Superior temporal gyrus (tissue), 1 donor: ENCODE data around the gene METTL9.
"Not testable (repeated sequence)": the region's sequence is repeated elsewhere in the genome, so short reads cannot be mapped to it uniquely, and the experiment has no call there.

Experiments used
- DNase-seq: peaks from one replicate; pipeline ENCODE4 v3.0.0-alpha.2; 2016; ENCODE audit errors: extremely low spot score

Gene METTL9

DNA sequence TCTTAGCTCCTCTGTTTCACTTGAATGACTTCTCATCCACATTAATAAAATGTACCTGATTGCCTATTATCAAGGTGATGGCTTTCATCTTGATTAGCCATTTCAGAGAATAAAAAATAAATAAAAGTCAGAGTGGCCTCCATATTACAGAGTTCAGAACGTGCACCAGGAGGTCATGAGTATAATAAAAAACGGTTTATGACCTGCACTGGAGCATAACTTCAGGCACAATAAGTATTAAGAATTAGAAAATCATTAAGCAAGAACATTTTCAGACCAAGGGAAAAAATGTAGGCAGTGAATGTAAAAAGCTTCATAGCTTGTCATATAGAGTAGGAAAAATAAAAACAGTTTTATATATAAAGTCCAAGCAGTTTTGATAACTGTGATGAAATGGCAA, 11.4 kb downstream of the METTL9 start:
- DNase-seq = no peak

DNA sequence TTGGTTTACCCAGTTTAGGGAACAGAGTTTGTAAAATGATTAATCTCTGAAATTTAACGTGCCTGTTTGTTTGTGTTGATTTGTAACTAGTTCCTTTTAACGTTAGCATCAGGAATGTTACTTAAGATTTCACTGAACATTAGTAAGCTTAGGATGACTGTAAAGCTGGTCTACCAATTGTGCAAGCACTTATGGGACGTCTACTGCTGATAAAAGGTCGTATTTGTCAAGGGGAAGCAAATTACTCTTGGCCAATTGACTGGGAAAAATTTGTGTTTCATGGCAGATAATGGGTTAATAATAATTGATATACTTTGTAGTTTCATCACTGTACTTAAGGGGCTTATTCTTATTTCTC, 11.8 kb downstream of the METTL9 start:
- DNase-seq = no peak

DNA sequence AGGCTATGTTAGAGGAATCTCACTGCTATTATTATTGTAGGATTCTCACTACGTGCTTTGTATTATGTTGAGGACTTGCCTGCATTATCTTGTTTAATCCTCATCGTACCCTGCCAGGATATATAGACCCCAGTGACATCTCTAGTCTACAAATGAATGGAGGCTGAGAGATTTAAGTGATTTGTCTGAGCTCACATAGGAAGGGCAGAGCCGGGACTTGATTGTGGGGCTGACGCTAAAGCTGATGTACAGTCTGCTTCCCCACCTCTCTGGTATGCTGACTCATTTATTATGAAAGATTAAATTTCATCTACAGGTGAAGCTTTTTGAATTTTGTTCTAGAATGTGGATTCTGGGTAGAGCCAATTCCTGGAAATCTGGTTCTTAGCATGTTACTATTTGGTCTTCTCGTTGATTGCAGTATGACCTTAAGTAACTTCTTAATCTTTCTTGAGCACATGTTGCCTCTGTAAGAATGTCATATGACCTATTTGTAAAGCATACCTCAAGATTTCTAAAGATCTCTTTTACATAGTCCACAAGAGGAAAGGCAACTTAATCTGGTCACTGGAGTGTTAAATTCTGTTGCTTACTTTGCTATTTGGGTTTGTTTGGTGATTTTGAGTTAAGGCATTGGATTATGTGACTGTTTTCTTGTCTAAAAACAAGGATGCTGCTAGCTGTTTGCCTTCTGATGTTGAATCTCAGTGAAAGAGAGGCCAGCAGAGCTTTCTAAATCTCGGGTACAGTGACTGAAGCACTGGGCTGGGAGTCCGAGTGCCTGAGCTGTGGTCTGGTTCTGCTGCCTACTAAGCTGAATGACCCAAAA, 12.4 kb downstream of the METTL9 start:
- no peak for DNase-seq

DNA sequence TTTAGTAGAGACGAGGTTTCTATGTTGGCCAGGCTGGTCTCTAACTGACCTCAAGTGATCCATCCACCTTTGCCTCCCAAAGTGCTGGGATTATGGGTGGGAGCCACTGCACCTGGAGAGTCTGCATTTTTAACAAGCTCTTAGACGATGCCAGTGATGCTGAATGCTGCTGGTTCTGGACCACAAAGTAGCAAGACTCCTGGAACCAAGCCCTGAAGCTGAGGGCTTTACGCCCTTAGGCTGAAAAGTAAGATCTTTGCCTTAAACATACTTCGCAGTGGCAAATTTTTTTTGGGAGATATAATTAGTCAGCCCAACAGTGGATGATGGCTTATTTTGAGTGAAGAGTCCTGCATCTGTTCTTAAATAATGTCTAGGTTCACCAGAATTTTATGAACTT, 14.0 kb downstream of the METTL9 start:
- DNase-seq = no peak

DNA sequence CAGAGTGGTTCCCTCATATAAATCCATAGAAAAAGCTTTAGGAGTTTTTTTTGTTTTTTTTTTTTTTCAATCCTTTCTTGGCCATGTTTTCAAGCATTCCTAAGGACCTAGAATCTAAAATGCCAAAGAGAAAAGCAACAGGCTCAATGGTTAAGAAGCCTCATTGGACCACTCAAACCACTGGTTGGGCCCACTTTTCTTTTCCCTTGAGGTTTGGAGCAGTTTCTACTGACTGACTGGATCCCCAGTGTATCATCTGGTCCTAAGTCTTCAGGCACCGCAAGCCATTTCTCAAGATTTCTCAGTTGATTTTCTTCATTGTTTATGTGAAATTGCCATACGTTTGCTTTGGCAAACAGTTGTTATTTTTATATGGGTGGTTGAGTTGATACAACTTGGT, 14.4 kb downstream of the METTL9 start:
- no peak for DNase-seq

DNA sequence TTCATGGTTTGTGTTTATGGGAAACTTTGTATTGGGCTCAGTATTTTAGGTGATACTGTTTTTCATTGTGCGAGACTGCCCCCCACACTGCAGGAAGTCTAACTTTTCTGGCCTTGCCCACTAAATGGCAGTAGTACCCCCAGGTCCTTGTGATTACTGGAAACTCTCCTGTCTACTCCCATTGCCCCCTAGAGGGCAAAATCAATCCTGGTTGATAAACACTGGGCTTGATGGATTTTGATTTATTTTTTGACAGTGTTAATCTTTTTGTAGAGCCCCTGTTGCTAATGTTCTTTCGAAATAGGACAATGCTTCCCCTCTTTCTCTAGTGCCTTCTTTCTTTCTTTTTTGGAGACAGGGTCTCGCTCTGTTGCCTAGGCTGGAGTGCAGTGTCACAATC, 15.5 kb downstream of the METTL9 start:
- no peak for DNase-seq

DNA sequence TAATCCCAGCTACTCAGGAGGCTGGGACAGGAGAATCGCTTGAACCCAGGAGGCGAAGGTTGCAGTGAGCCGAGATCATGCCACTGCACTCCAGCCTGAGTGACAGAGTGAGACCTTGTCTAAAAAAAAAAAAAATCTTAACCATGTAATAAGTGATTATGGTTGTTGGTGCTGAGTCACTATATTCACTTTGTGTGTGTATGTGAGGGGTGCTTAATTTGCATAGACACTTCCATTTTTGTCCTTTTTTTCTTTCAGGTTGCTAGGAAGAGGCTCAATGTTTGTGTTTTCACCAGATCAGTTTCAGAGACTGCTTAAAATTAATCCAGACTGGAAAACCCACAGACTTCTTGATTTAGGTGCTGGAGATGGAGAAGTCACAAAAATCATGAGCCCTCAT, 18.2 kb downstream of the METTL9 start:
- DNase-seq = peak; percentile 13

DNA sequence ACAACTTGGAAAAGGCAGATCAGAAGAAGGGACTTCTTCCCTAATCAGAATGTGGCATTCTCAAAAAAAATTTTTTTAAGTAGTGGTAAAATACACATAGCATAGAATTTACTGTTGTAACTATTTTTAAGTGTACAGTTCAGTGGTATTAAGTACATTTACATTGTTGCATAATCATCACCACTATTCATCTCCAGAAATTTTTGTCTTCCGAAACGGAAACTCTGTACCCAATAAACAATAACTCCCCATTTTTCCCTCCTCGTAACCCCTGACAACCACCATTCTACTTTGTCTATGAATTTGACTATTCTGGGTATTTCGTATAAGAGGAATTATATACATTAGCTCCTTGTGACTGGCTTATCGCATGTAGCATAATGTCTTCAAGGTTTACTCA, 18.9 kb downstream of the METTL9 start:
- DNase-seq = no peak

DNA sequence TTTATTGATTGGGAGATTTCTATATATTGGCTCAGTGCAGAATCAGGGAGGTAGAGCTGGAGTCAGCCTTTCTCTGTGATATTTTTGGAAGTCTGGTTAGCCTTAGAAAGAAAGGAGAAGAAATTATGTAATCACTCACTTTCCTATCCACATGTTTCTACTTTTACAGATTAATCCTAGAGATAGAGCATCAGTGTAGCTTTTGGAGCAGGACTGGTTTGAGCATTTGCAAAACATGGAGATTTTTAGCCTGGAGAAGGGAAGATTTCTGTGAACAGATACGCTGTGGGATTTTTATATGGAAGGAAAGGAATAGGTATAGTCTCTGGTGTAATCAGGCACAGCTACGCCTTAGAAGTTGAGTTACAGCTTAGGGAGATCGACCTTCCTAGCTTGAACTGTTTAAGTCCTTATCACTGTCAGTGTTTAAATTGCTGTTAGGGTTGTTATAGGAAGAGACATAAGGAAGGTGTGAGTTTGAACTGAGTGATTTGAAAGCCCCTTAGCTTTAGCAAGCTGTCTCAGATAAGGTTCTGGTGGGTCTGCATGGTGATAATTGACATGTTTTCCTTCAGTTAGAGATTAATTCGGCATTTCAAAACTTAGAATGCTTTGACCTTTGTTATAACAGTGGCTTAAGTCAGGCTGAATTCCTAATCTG, 20.5 kb downstream of the METTL9 start:
- peak; percentile 67 for DNase-seq

DNA sequence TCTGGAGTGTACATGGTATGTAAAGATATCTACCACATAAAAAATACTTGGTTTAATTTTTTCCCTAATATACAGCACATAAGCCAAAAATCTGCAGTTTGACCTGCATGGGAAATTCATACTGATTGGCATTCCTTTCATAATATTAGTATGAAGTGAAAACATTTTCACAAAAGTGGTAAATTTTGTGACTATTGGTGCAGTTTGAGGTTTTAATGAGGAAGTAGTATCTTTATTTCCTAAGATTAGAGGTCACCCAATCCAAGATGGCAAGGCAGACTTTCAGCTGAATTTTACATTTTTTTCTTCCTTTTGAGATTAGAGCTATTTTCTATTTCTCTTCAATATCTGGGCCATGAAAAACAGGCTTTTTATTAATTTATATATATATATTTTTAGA, 21.2 kb downstream of the METTL9 start:
- no peak for DNase-seq

DNA sequence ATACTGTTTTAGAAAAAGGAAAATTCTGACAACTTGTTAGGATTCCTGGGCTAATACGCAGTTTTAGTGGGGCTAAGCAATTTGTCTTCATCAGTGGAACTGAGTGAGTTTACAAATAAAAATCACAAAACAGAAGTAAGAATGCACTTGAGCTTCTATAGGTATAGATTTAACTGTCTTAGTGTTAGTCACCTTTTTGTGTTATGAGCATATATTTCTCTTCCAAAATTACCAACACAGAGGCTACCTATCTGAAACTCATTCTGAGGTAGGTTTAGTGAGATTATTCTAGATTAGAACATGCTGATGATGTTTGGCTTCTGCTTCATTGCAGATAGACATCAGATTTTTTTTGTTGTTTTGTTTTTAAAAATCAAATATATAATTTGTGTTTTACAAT, 23.2 kb downstream of the METTL9 start:
- DNase-seq = no peak

DNA sequence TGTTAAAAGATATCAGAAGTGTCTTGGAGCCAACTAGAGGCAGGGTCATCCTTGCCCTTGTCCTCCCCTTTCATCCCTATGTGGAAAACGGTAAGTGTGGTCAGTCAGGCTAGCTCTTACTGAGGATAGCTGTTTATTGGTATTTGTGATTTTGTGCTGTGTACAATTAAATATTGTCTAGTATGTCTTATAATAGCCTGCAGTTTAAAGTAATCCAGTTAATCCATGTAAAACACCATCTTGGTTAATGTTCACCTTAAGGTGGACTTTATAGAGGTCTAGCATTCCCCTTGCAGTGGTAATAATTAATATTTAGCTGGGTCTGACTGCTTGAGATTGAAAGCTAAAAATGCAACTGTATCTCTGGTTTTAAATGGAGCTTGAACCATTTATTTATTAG, 25.6 kb downstream of the METTL9 start:
- DNase-seq = no peak

DNA sequence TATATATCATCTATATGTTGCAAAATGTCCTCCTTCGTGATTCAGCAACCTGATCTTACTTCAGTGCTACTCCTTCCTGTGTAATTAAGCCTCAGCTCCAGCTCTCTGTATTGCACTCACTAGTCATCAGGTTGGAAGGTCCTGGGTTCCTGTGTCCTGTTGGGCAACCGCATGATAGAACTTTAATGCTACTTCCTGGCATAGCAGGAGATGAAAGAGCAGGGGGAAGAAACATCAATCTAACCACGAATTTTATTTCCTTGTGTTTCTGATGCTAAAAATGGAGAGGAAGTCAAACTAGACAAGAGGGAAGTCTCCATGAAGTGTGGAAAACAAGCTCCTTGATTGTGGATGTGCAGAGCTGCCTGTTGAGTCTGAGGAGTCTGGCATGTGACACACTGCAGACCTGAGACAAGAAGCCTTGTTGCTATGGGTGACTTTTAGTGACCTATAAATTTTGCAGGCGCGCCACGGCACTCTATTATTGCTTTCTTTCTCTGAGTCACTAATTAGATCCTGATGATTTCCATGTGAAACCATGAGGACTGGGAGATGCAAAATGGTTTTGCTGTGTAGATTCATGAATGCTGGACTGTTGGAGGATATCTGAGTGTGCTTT, 27.4 kb downstream of the METTL9 start:
- DNase-seq = no peak

DNA sequence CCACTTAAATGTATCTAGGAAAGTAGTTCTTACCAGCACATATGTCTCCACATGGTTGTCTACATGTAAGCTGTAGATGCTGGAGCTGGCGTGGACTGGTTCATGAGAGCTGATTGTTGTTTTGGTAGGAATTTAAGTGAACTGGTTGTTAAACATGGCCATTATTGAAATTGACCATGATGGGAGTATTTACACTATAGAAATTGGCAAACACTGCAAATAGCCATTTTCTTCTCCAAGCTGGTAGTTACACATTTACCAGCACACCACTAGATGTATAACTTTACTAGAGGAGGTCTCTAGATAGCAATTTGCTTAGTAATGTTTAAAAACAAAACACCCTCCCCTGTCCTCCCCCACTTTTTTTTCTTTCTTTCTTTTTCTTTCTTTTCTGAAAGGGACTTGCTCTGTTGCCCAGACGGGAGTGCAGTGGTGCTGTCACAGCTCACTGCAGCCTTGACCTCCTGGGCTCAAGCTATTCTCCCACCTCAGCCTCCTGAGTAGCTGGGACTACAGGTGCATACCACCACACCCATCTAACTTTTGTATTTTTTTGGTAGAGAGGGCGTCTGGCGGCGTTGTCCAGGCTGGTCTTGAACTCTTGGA, 28.8 kb downstream of the METTL9 start:
- DNase-seq = no peak

DNA sequence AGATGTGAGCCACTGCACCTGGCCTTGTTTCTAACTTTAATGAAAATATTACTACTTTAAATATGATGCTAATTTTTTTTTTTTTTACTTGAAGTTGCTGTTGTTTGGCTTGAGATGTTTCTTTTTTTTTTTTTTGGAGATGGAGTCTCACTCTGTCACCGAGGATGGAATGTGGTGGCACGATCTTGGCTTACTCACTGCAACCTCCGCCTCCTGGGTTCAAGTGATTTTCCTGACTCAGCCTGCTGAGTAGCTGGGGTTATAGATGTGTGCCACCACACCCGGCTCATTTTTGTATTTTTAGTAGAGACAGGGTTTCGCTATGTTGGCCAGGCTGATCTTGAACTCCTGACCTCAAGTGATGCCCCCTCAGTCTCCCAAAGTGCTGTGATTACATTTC, 29.4 kb downstream of the METTL9 start:
- DNase-seq = no peak

DNA sequence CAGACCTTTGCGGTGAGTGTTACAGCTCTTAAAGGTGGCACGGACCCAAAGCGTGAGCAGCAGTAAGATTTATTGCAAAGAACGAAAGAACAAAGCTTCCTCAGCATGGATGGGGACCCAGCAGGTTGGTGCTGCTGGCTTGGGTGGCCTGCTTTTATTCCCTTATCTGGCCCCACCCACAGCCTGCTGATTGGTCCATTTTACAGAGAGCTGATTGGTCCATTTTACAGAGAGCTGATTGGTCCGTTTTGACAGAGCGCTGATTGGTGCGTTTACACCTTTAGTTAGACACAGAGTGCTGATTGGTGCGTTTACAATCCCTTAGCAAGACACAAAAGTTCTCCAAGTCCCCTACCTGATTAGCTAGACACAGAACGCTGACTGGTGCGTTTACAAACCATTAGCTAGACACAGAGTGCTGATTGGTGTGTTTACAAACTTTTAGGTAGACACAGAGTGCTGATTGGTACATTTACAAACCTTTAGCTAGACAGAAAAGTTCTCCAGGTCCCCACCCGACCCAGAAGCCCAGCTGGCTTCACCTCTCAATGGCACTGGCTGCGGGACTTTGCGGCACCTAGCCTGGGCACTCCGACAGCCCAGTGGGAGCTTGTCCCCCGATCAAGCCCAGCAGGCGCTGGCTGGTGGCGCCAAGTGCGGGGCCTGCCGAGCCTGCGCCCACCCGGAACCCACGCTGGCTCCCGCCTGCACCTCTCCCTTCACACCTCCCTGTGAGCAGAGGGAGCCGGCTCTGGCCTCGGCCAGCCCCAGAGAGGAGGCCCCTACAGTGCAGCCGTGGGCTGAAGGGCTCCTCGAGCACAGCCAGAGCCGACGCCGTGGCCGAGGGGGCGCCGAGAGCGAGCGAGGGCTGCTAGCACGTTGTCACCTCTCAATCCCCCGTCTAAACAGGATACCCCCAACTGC, 30.5 kb downstream of the METTL9 start:
- not testable (repeated sequence) for DNase-seq

DNA sequence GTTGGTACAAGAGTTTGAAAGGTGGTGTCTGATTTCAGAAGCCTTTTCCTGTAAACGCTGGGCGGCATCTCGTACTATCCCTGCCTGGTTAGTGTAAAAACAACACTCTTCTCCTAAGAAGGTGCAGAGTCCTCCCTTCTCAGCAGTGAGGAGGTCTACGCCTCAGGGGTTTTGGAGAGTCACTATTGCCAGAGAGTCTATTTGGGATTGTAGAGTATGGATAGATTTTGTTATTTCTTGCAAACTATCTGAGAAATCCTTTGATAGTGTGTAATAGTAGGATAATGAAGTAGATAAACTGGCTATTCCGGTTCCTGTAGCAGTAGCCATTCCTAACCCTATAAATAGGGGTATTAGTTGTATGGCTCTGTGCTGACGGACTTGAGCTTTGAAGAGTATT, 31.5 kb downstream of the METTL9 start:
- not testable (repeated sequence) for DNase-seq

DNA sequence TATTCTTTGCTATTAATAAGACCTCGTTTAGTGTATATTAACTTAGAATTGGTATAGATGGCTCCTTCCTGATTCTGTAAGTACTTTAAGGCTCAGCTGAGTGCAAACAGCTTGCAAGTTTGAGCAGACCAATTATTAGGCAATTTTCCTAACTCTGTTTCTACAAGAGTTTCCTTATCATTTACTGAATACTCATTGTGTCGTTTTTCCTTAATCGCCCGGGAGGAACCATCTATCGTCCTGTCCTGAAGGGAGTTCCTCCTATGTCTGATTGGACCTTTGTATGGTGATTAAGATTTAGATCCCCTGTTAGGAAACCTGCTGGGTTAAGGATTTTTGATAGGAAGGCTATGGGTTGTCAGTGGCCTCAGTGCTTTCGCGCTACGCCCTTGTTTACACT, 32.0 kb downstream of the METTL9 start:
- not testable (repeated sequence) for DNase-seq

DNA sequence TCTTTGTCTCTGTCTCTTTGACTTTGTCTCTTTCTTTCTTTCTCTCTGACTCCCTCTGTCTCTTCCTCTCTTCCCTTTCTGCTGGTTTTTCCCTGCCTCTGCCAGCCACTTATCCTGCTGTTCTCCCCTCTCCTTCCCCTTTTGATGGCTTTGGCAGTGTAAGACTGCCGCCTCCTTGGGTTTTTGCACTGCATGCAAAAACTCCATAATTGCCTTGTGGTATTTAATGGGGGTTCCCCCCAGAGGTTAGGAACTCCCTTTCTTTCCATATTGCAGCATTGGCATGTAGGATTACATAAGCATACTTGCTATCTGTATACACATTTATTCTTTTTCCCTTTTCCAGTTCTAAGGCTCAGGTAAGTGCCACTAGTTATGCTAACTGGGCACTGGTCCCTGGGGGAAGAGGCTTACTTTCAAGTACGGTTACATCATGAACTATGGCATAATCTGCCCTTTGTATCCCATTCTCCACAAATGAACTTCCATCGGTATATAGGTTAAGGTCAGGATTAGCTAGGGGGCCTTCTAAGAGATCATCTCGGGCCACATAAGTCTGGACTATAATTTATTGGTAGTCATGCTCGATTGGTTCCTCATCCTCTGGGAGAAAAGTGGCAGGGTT, 32.7 kb downstream of the METTL9 start:
- not testable (repeated sequence) for DNase-seq

DNA sequence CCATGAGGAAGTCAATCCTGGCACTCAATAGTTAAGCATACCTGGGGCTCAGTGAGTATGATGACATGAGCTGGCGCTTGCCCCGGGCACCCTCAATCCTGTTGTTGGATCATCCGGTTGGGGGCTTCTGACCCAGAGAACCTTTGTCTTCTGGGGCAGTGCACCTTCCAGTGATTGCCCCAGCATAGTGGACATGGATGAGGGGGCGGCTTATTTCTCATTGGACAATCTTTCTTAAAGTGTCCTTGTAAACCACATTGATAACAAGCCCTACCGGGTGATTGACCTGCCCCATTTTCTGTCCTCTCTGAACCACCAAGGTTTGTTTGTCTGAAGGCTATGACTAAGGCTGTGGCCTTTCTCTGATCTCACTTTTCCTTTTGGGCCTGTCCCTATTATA, 34.8 kb downstream of the METTL9 start:
- no peak for DNase-seq

DNA sequence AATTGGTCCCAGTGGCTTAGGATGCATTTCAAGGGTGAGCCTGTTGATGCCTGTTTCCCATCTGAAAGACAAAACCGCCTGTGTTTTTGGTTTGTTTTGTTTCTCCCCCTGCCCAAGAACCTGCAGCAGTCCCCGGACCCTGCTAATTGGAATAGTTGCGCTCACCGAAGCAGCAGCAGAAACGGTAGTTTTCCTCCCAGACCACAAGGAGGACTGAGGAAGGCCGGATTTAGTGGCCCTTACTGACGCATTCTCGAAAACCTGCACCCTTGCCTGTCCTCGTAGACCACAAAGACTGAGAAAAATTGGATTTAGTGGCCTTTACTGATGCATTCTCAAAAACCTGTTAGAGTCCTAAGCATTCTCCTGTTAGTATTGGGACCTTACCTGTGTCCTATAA, 36.3 kb downstream of the METTL9 start:
- not testable (repeated sequence) for DNase-seq
